Cardiac muscle cell (in vitro differentiated cells and primary cell): ENCODE data around the gene TUBA1C. TPM values are rescaled to one million over a fixed set of nuclear protein-coding genes. Genes with fewer than 3 reads are reported as not detected.
A peak's percentile ranks its signal among the peaks of the same experiment; 100 is the strongest.

Experiments used
- DNase-seq, 2 donors: peaks; one replicate each; pipeline versions ENCODE4 v3.0.0 to v3.0.0-alpha.2; 2010 to 2017; ENCODE audit warnings: low read depth in 1 of 2, low spot score in 1 of 2
- H3K27ac ChIP-seq: fragments of 200-600 bp; sonication (generic); 2 replicates; pipeline ENCODE4 v1.5.1; 2016
- H3K27me3 ChIP-seq: fragments of 200-600 bp; sonication (generic); 2 replicates; pipeline ENCODE4 v1.6.0; 2016; ENCODE audit warnings: control low read depth
- H3K36me3 ChIP-seq: fragments of 200-600 bp; sonication (generic); 2 replicates; pipeline ENCODE4 v1.5.1; 2016; ENCODE audit warnings: control low read depth
- H3K4me1 ChIP-seq: fragments of 200-600 bp; sonication (generic); 2 replicates; pipeline ENCODE4 v1.8.1; 2017; ENCODE audit warnings: low read depth, mild to moderate bottlenecking, mixed run types
- H3K4me3 ChIP-seq: fragments of 200-600 bp; sonication (generic); 2 replicates; pipeline ENCODE4 v1.5.1; 2016; ENCODE audit warnings: mild to moderate bottlenecking
- H3K9me3 ChIP-seq: fragments of 200-600 bp; sonication (generic); 2 replicates; pipeline ENCODE4 v1.5.1; 2017; ENCODE audit warnings: low read depth, mild to moderate bottlenecking, control low read depth
- CTCF ChIP-seq: IDR thresholded peaks from 2 replicates; pipeline ENCODE4 v1.5.1; 2012; ENCODE audit warnings: low read depth, mild to moderate bottlenecking, low read length
- polyA plus RNA-seq: library from polyadenylated mRNA; unstranded; fragments of >200 nt; fragmentation: Nextera tagmentation; extraction: Ambion mirVana; gene quantifications from 2 replicates; pipeline ENCODE4 v1.2.1, GENCODE V29; 2016
- total RNA-seq: library from RNA; depleted of rRNA; stranded (reverse); fragments of >200 nt; gene quantifications from 2 replicates; pipeline ENCODE4 v1.2.3, GENCODE V29; 2016

The TUBA1C gene
- total and polyA plus RNA-seq, 2 experiments from 2014 or later, result 49.1 to 151 TPM

- Histone ChIP-seq H3K36me3 (no peaks in the 10 kb centered on the region), H3K27me3 (no peaks in the 10 kb centered on the region), H3K4me1 (peaks cover 12% of the 10 kb centered on the region), H3K4me3 (no peak overlapping the region), H3K27ac (no peak overlapping the region), H3K9me3 (no peaks in the 10 kb centered on the region)
- TF ChIP-seq CTCF, result peak; percentile 29
- peak in 1 of 2 donors; percentile 69 for DNase-seq
Observed at GRCh38 chr12:49225576-49226166, 39.2 kb upstream of the TUBA1C start.

- no peak for TF ChIP-seq CTCF
- no peak for DNase-seq
- peaks cover 26% of the 10 kb centered on the region for H3K4me1 ChIP-seq
Observed at GRCh38 chr12:49227713-49228112, 37.2 kb upstream of the TUBA1C start.

DNA sequence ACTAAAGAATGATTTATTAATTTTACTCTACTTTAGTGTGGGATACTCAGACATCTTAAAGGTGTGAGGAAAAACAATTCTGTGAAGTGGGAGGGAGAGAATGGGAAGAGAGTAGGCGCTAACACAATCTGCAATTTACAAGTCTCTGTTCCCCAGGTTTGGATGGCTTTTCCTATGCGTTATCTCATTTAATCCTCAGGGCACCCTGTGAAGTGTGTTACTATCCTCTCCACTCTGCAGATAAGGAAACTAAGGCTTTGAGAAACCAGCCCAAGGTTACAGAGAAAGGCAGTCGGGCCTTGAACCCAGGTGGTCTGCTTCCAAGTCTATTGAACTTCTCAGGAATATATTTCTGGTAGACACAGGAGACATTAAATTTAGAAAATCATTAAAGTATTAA, 36.2 kb upstream of the TUBA1C start:
- no peak overlapping the region for H3K27ac ChIP-seq
- H3K36me3 ChIP-seq, result no peaks in the 10 kb centered on the region
- no peaks in the 10 kb centered on the region for H3K9me3 ChIP-seq
- H3K4me3 ChIP-seq, result no peak overlapping the region
- no peak for TF ChIP-seq CTCF
- H3K4me1 ChIP-seq, result peaks cover 33% of the 10 kb centered on the region
- no peaks in the 10 kb centered on the region for H3K27me3 ChIP-seq
- no peak for DNase-seq

More at GRCh38 chr12:49227713-49228112, 37.2 kb upstream of the TUBA1C start:
- no peak overlapping the region for H3K27ac ChIP-seq
- no peaks in the 10 kb centered on the region for H3K36me3 ChIP-seq
- H3K27me3 ChIP-seq, result no peaks in the 10 kb centered on the region
- no peak overlapping the region for H3K4me3 ChIP-seq
- H3K9me3 ChIP-seq, result no peaks in the 10 kb centered on the region

- Histone ChIP-seq H3K4me3 (no peak overlapping the region), H3K27ac (no peak overlapping the region), H3K9me3 (no peaks in the 10 kb centered on the region), H3K4me1 (peaks cover 39% of the 10 kb centered on the region), H3K27me3 (no peaks in the 10 kb centered on the region), H3K36me3 (no peaks in the 10 kb centered on the region)
- TF ChIP-seq CTCF, result no peak
- DNase-seq, result no peak
Observed at GRCh38 chr12:49230176-49230804, 34.6 kb upstream of the TUBA1C start.

DNA sequence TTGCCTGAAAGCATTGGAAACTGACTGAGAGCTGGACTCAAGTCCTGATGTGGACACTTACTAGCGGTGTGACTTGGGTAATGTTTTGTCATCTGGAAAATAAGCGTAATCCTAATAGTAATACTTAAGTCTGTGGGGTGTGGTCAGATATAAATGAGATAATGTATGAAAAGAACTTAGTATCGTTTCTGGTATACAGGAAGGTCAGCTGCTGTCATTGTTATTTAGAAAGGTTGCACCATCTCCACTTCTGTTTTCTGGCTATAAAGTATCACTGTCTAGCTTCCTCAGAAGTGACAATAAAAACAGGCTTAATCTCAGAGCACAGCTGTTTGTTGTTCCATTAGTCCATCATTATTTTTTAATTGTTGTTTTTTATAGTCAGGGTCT, 34.1 kb upstream of the TUBA1C start:
- H3K4me1 ChIP-seq, result peaks cover 39% of the 10 kb centered on the region
- no peak for TF ChIP-seq CTCF
- peak overlapping the region; percentile 97 for H3K27ac ChIP-seq
- no peak overlapping the region for H3K4me3 ChIP-seq
- no peaks in the 10 kb centered on the region for H3K27me3 ChIP-seq
- DNase-seq, result no peak
- H3K9me3 ChIP-seq, result no peaks in the 10 kb centered on the region
- H3K36me3 ChIP-seq, result no peaks in the 10 kb centered on the region
